HAP-1 (cell line): ENCODE data around the gene SNU13.
"Not testable (repeated sequence)": the region's sequence is repeated elsewhere in the genome, so short reads cannot be mapped to it uniquely, and the experiment has no call there.

Experiments used
- DNase-seq, 2 experiments: peaks; one replicate each; pipeline ENCODE4 v3.0.0-alpha.2; 2016 to 2020; ENCODE audit warnings: low spot score in 2 of 2
- H3K27me3 ChIP-seq: fragments of 250-450 bp; sonication (Bioruptor Pico); 2 replicates; pipeline ENCODE4 v1.5.1; 2020; ENCODE audit warnings: low read depth, mild to moderate bottlenecking, moderate library complexity
- H3K36me3 ChIP-seq: fragments of 250-450 bp; sonication (Bioruptor Pico); replicated peaks from 2 replicates; pipeline ENCODE4 v1.5.1; 2020; ENCODE audit warnings: mild to moderate bottlenecking
- H3K4me1 ChIP-seq: fragments of 250-450 bp; sonication (Bioruptor Pico); 2 replicates; pipeline ENCODE4 v1.5.1; 2020; ENCODE audit warnings: mild to moderate bottlenecking
- H3K4me3 ChIP-seq: fragments of 250-450 bp; sonication (Bioruptor Pico); 2 replicates; pipeline ENCODE4 v1.5.1; 2020; ENCODE audit warnings: mild to moderate bottlenecking, moderate library complexity
- H3K9me3 ChIP-seq: fragments of 250-450 bp; sonication (Bioruptor Pico); 2 replicates; pipeline ENCODE4 v1.5.1; 2020; ENCODE audit warnings: mild to moderate bottlenecking, moderate library complexity
- in situ Hi-C: fragments of 300-500 bp; cut with MboI; formaldehyde crosslinking; loops from 3 replicates; pipeline ENCODE4 v1.14.3; 2020; ENCODE audit warnings: low sequenced_read_pairs, inconsistent platforms, mixed read lengths

The SNU13 gene

GRCh38 chr22:41688365-41689211 lies at the start of gene SNU13:
Gene SNU13, minus strand, starts transcription at chr22:41688867. Its CDS starts 71 bp downstream, at chr22:41688796.
- DNase-seq, result peak; percentile 92 to 93
- Histone ChIP-seq H3K4me1 (no peaks in the 10 kb centered on the region; the same call in 1 of the 2 replicates), H3K27me3 (no peaks in the 10 kb centered on the region), H3K36me3 (0 out of 2 replicates have a peak, but pooled peaks cover 7% of the 10 kb centered on the region), H3K4me3 (peak within 1 kb of the TSS; percentile 89), H3K9me3 (no peaks in the 10 kb centered on the region; the same call in 1 of the 2 replicates)
- in situ Hi-C loops, result no loop called here

- H3K36me3 ChIP-seq, H3K4me1 ChIP-seq, H3K27me3 ChIP-seq, H3K9me3 ChIP-seq, H3K4me3 ChIP-seq, in situ Hi-C loops, DNase-seq: not testable (repeated sequence)
These were observed 44.6 kb upstream of the SNU13 start for GRCh38 chr22:41733241-41733640.

DNA sequence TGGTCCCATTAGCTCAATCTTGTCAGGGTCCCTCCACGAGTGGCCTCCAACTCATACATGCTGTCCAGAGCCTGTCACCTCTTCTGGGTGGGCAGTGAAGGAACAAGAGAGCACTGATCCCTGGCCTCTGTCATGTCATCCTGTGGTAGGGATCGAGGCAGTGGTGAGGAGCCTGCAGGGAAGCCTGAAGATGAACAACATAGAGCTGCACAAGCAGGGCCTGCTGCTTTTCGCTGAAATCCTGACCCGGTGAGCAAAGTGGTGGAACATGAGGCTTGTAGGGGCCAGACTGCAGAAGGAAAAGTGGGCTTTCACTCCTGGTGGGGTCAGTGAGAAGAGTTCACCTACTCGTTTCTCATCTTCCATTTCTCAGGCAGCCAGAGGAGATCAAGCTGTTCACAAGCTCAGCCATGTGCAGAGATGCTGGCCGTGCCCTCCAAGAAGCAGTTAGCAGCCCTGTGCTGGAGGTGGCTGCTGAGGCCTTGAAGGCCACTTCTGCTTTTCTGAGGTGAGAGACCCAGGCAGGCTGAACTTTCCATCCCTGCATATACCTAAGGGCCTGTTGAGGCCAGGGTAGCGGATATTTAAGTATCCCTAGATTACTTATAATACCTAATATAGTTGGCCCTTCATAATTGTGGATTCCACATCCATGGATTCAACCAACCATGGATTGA lies 43.6 kb upstream of the SNU13 start:
- Histone ChIP-seq H3K27me3 (no peaks in the 10 kb centered on the region), H3K9me3 (no peaks in the 10 kb centered on the region), H3K4me3 (no peak overlapping the region), H3K36me3 (no peaks in the 10 kb centered on the region), H3K4me1 (no peaks in the 10 kb centered on the region)
- in situ Hi-C loops, result no loop called here
- DNase-seq, result no peak

- no peaks in the 10 kb centered on the region for H3K27me3 ChIP-seq
- in situ Hi-C loops, result no loop called here
- no peaks in the 10 kb centered on the region for H3K36me3 ChIP-seq
- no peaks in the 10 kb centered on the region for H3K9me3 ChIP-seq
- no peak overlapping the region for H3K4me3 ChIP-seq
- H3K4me1 ChIP-seq, result no peaks in the 10 kb centered on the region
- DNase-seq, result no peak
These were observed 42.9 kb upstream of the SNU13 start for GRCh38 chr22:41731609-41732008.

DNA sequence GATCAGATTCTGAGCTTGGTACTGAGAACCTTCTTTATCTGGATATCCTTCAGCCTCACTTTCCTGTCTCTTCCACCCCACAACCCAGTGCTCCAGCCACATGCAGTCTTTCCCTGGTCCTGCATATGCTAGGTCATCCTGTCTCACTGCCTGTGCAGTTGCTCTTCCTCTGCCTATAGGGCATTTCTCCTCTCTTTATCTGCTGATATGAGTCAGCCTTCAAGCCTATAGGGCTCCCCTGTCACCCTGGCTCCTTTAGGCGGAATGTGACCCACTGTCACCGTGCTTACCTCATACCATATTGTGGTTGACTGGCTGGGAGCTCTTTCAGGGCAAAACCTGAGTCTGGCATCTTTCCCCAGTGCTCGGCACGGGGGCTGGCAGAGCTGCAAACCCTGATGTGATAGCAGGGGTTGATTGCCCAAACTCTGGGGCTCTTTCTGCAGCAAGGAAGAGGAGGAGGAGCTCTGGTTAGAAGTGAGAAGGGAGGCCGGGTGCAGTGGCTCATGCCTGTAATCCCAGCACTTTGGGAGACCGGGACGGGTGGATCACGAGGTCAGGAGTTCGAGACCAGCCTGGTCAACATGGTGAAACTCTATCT lies 36.9 kb upstream of the SNU13 start:
- Histone ChIP-seq H3K27me3 (0 out of 2 replicates have a peak, but pooled peaks cover 3% of the 10 kb centered on the region), H3K4me3 (no peak overlapping the region), H3K9me3 (no peaks in the 10 kb centered on the region), H3K4me1 (no peaks in the 10 kb centered on the region), H3K36me3 (no peaks in the 10 kb centered on the region)
- in situ Hi-C loops, result no loop called here
- DNase-seq, result no peak

- Histone ChIP-seq H3K36me3 (no peaks in the 10 kb centered on the region), H3K4me3 (no peak overlapping the region), H3K27me3 (0 out of 2 replicates have a peak, but pooled peaks cover 3% of the 10 kb centered on the region), H3K4me1 (no peaks in the 10 kb centered on the region), H3K9me3 (no peaks in the 10 kb centered on the region)
- DNase-seq, result no peak
- in situ Hi-C loops, result no loop called here
These were observed 33.8 kb upstream of the SNU13 start for GRCh38 chr22:41722496-41722895.

DNA sequence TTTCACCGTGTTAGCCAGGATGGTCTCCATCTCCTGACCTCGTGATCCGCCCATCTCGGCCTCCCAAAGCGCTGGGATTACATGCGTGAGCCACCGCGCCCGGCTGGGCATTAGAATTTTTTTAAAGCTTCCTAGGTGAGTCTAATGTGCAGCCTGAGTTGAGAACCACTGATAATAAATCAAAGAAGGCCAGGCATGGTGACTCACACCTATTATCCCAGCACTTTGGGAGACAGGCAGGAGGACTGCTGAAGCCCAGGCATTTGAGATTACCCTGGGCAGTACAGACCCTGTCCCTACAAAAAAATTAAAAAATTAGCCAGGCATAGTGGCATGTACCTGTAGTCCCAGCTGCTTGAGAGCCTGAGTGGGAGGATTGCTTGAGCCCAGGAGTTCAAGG lies 24.3 kb upstream of the SNU13 start:
- in situ Hi-C loops, result no loop called here

GRCh38 chr22:41709341-41709740 lies 20.7 kb upstream of the SNU13 start:
- DNase-seq, result no peak
- in situ Hi-C loops, result no loop called here
- no peak overlapping the region for H3K4me3 ChIP-seq

More for the DNA sequence above, 24.3 kb upstream of the SNU13 start:
- DNase-seq, result no peak
- Histone ChIP-seq H3K27me3 (peaks cover 13% of the 10 kb centered on the region), H3K4me3 (no peak overlapping the region), H3K9me3 (no peaks in the 10 kb centered on the region), H3K36me3 (no peaks in the 10 kb centered on the region), H3K4me1 (no peaks in the 10 kb centered on the region)

GRCh38 chr22:41702763-41703162 lies 14.1 kb upstream of the SNU13 start:
- Histone ChIP-seq H3K4me1 (no peaks in the 10 kb centered on the region), H3K27me3 (peaks cover 2% of the 10 kb centered on the region), H3K9me3 (no peaks in the 10 kb centered on the region), H3K36me3 (no peaks in the 10 kb centered on the region), H3K4me3 (no peak overlapping the region)
- in situ Hi-C loops, result no loop called here
- DNase-seq, result no peak

More at GRCh38 chr22:41709341-41709740, 20.7 kb upstream of the SNU13 start:
- no peaks in the 10 kb centered on the region for H3K36me3 ChIP-seq
- H3K27me3 ChIP-seq, result peaks cover 18% of the 10 kb centered on the region
- H3K4me1 ChIP-seq, result no peaks in the 10 kb centered on the region
- H3K9me3 ChIP-seq, result no peaks in the 10 kb centered on the region

DNA sequence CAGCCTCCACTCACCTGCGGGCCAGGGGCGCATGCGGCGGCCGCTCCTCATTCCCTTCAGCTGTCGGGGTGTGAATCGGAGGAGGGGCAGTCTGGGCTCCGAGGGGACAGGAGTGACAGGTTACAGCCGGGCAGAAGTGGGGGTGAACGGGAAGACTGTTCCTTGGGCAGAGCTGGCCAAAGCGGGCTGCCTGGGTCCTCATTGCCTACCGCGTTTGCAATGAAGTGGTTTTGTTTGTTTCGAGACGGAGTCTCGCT lies 11.4 kb upstream of the SNU13 start:
- H3K4me3 ChIP-seq, result no peak overlapping the region
- no peaks in the 10 kb centered on the region for H3K27me3 ChIP-seq
- no peaks in the 10 kb centered on the region for H3K36me3 ChIP-seq
- no peak for DNase-seq
- peaks cover 5% of the 10 kb centered on the region; the same call in 1 of the 2 replicates for H3K4me1 ChIP-seq
- H3K9me3 ChIP-seq, result no peaks in the 10 kb centered on the region
- in situ Hi-C loops, result no loop called here

DNA sequence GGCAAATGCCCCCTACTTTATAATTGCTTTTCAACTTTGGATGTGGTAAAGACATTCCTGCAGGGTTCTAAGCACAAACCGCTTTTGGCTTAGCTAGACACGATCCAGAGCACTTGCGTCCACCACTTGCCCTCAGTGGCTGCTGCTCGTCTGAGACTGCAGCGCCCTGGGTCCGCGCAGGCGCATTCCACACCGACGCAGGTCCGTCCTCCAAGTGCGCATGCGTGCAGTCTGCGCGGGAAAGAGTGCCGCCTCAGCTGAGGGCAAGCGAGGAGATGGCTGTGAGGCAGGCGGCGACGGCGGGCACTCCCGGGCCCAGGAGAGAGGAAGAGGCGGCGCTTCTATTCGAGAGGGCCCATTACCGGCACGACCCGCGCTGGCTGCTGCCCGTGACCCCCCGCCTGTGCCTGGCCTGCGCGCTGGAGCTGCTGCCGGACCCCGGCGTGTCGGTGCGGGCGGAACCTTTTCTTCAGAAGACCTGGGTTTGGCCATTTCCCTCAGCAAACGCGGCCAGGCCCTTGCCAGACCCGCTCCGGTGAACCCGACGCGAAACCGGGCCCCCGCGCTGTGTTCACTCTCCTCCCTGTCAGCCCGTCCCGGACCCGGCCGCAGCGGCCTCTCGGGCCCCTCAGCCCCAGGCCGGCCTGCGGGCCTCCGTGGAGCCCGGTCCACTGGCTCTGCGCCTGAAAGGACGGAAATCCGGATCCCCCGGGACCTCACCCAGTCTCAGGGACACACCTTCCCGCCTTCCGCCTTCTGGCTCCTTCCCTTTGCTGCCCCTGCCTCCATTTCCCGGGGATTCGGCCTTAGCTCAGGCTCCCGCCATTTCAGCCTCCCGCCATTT lies 10.8 kb upstream of the SNU13 start, which contains the start of gene MEI1:
Gene MEI1 (plus strand): TSS at position 240 of the 844 bp plus-strand sequence. CDS start 36 bp downstream, at position 276.
- H3K27me3 ChIP-seq, result no peaks in the 10 kb centered on the region
- in situ Hi-C loops, result loop anchor here (5.0 kb wide), 1 partner anchor 243 kb away; no protein-coding TSS in a partner anchor
- DNase-seq, result no peak

GRCh38 chr22:41697126-41697775 lies 8.6 kb upstream of the SNU13 start:
- H3K36me3 ChIP-seq, result peaks cover 6% of the 10 kb centered on the region; the same call in 1 of the 2 replicates
- H3K9me3 ChIP-seq, result no peaks in the 10 kb centered on the region
- H3K4me3 ChIP-seq, result no peak overlapping the region
- H3K4me1 ChIP-seq, result peaks cover 5% of the 10 kb centered on the region; the same call in 1 of the 2 replicates
- peak; percentile 74 to 97 for DNase-seq
- H3K27me3 ChIP-seq, result no peaks in the 10 kb centered on the region
- in situ Hi-C loops, result loop anchor here (5.0 kb wide), 1 partner anchor 245 kb away; no protein-coding TSS in a partner anchor

More for the DNA sequence above, 10.8 kb upstream of the SNU13 start, which contains the start of gene MEI1:
- no peaks in the 10 kb centered on the region for H3K36me3 ChIP-seq
- H3K4me3 ChIP-seq, result no peak within 1 kb of the TSS
- H3K4me1 ChIP-seq, result peaks cover 5% of the 10 kb centered on the region; the same call in 1 of the 2 replicates
- H3K9me3 ChIP-seq, result no peaks in the 10 kb centered on the region
